ENCODE data around the gene ITGA3. TPM values are rescaled to one million over a fixed set of nuclear protein-coding genes. Genes with fewer than 3 reads are reported as not detected.
A peak's percentile ranks its signal among the peaks of the same experiment; 100 is the strongest.

Gene ITGA3
- total RNA-seq, 1 donor from 2014 or later = 9.8 TPM

DNA sequence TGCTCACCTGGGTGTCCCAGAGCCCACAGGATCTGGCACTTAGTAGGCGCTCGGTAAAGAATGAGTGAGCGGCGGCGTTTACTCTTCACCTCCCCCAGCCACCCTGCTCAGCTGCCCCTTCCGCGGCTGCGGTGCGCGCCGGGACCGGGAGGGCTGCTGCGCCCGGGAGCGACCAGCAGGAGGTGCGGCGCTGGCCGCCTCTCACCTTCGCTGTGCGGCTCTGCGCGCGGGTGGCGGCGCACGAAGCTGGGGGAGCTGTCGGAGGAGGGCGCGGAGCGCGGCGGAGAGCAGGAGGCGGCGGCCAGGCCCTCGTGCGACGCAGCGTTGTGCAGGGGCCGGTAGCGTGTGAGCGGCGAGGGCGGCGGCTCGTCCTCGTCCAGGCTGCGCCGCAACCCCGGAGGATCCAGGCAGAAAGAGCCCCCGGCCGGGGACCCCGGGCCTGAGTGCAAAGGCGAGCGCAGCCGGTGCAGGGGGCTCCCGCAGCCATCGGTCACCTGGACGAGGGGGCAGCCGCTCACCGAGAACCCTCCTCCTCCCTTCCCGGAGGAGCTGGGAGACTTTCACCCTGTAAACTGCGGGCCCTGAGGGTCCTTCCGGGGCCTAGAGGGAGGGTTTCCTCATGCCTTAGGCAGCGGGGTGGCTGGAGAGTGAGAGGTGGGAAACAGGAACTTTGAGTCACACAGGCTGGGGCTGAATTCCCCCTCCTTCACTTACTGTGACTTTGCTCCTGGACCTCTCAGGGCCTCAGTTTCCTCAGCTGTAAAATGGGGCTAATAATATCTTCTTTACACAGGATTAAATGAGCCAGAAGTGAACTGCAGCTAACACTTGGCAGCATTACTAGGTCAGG lies 61.5 kb downstream of the ITGA3 start:
- ATAC-seq (ENCODE audit: low read depth) = peak; percentile 97

DNA sequence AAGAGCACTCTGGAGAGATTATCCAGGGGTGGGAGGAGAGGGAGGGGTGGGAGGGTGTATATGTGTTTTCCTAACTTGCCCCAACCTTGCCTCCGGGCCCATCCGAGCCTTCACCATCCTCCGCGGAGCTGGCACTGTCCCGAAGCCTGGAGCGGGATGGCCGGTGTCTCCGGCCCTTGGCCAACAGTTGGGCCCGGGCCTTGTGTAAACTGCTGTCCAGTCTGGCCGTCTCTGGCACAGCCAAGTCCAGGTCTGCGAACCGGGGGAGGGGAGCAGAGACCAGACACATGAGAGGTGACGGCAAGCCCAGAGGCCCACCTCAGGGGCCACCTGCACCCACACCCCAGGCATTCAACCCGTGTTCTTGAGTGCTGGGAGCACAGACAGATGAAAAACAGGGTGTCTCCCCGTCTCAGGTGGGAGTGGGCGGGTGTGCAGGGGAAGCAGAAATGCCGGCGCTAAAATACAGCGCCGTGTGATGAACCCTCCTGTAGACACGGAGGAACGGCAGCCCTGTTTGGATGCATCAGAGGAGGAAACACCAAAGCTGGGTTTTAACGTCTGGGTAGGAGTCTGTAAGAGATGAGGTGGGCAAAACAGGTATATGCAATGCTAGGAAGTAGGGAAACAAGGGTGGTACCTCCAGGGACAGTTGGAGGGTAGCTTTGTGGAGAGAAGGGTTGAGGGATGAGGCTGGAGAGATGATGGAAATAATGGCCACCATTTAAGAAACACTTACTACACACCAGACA lies 62.3 kb downstream of the ITGA3 start:
- Mint-ChIP-seq H3K27me3 (peaks cover 45% of the 10 kb centered on the region), H3K4me1 (peaks cover 14% of the 10 kb centered on the region), H3K27ac (no peak overlapping the region), H3K9me3 (no peaks in the 10 kb centered on the region), H3K36me3 (ENCODE audit: low read depth) (no peaks in the 10 kb centered on the region), H3K4me3 (no peak overlapping the region)
- DNase-seq (no peak), ATAC-seq (ENCODE audit: low read depth) (no peak)
- POLR2A ChIA-PET = interaction anchor here (0.9 to 1.8 kb wide), 3 partner anchors 10 to 14 kb away, joined by 3 to 6 read pairs (median 4); partner anchors contain the start of gene SAMD14
- CTCF ChIA-PET = interaction anchor here (1.3 to 3.1 kb wide), 10 partner anchors 22 to 156 kb away, joined by 3 to 18 read pairs (median 9); partner anchors contain the start of genes SGCA and TMEM92
- intact Hi-C loops (cut with micrococcal nuclease) = no loop called here
- TF ChIP-seq, protein P1, sequence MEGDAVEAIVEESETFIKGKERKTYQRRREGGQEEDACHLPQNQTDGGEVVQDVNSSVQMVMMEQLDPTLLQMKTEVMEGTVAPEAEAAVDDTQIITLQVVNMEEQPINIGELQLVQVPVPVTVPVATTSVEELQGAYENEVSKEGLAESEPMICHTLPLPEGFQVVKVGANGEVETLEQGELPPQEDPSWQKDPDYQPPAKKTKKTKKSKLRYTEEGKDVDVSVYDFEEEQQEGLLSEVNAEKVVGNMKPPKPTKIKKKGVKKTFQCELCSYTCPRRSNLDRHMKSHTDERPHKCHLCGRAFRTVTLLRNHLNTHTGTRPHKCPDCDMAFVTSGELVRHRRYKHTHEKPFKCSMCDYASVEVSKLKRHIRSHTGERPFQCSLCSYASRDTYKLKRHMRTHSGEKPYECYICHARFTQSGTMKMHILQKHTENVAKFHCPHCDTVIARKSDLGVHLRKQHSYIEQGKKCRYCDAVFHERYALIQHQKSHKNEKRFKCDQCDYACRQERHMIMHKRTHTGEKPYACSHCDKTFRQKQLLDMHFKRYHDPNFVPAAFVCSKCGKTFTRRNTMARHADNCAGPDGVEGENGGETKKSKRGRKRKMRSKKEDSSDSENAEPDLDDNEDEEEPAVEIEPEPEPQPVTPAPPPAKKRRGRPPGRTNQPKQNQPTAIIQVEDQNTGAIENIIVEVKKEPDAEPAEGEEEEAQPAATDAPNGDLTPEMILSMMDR (IDR thresholded peaks at IDR 0.05) = no peak

More for the DNA sequence above, 61.5 kb downstream of the ITGA3 start:
- TF ChIP-seq, protein P1 (IDR thresholded peaks at IDR 0.05) = no peak
- H3K27me3 Mint-ChIP-seq = peaks cover 42% of the 10 kb centered on the region
- peak overlapping the region; percentile 62 for H3K4me3 Mint-ChIP-seq
- H3K36me3 Mint-ChIP-seq (ENCODE audit: low read depth) = no peaks in the 10 kb centered on the region
- CTCF ChIA-PET = interaction anchor here (0.6 to 3.1 kb wide), 18 partner anchors 15 to 179 kb away, joined by 3 to 18 read pairs (median 6); partner anchors contain the start of genes SGCA and TMEM92
- DNase-seq = peak; percentile 63
- no peak overlapping the region for H3K27ac Mint-ChIP-seq
- POLR2A ChIA-PET = interaction anchor here (0.9 to 1.8 kb wide), 4 partner anchors 10 to 31 kb away, joined by 3 to 10 read pairs (median 5); partner anchors contain the start of gene SAMD14
- H3K4me1 Mint-ChIP-seq = peaks cover 14% of the 10 kb centered on the region
- intact Hi-C loops (cut with micrococcal nuclease) = loop anchor here (1.0 to 2.0 kb wide), 4 partner anchors 13 to 180 kb away; partner anchors contain the start of genes PDK2 and SAMD14
- H3K9me3 Mint-ChIP-seq = no peaks in the 10 kb centered on the region

DNA sequence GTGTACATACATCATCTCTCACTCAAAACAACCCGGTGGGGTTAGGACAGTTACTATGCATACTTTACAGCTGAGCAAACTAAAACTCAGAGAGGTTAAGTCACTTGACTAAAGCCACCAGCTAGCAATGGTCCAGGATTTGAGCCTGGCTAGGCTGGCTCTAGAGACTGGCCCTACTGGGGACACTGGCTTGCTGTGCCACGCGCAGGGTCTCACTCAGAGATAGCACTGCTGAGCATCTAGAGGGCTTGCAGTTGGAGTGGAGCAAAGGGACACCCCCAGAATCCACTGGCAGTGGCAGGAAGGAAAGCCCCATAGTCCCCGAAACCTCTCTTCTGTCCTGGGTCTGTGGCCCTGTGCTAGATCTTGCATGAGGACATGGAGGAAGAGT lies 62.9 kb downstream of the ITGA3 start:
- H3K27ac Mint-ChIP-seq = no peak overlapping the region
- DNase-seq (no peak), ATAC-seq (ENCODE audit: low read depth) (no peak)
- peaks cover 14% of the 10 kb centered on the region for H3K4me1 Mint-ChIP-seq
- CTCF ChIA-PET = interaction anchor here (1.5 kb wide), 1 partner anchor 20 kb away, joined by 5 read pairs; no protein-coding TSS in a partner anchor
- no peaks in the 10 kb centered on the region for H3K36me3 Mint-ChIP-seq (ENCODE audit: low read depth)
- H3K27me3 Mint-ChIP-seq = peaks cover 43% of the 10 kb centered on the region
- intact Hi-C loops (cut with micrococcal nuclease) = no loop called here
- TF ChIP-seq, protein P1 (IDR thresholded peaks at IDR 0.05) = no peak
- no peak overlapping the region for H3K4me3 Mint-ChIP-seq
- no peaks in the 10 kb centered on the region for H3K9me3 Mint-ChIP-seq
- POLR2A ChIA-PET = interaction anchor here (0.6 to 1.7 kb wide), 2 partner anchors 9 to 34 kb away, joined by 3 to 4 read pairs; no protein-coding TSS in a partner anchor

DNA sequence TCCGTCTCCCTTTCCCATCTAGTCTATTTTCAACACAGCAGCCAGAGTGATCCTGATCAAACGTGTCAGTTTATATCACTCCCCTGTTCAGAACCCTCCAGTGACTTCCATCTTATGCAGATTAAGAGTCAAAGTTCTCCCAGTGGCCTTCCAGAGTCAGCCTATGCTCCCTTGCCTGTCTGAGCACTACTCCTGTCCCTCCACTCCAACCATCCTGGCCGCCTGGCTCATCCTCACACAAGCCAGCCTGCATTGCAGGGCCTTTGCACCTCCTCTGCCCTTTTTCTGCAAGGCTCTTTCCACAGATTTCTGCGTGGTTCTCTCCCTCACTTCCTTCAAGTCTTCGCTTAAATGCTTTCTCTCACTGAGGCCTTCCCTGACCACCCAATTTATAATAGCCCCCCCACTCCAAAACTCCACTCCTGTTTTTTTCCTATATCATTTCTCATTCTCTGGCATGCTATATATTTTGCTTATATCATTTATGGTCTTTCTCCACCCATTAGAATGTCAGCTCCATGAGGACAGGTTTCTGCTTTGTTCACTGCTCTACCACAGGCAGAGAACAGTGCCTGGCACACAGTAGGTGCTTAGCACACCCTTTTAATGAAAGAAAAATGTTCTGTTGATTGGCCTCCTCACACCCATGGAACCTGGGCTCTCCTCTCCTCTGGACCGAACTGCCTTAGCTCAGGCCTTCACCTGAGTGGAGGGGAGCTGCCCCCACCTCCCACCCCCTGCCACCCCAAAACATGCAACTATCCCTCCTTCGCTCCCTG lies 64.8 kb downstream of the ITGA3 start:
- H3K4me1 Mint-ChIP-seq = peaks cover 10% of the 10 kb centered on the region
- CTCF ChIA-PET = no interaction called here
- TF ChIP-seq, protein P1 (IDR thresholded peaks at IDR 0.05) = no peak
- no peaks in the 10 kb centered on the region for H3K36me3 Mint-ChIP-seq (ENCODE audit: low read depth)
- POLR2A ChIA-PET = interaction anchor here (0.6 to 1.1 kb wide), 2 partner anchors 9 to 10 kb away, joined by 3 read pairs; partner anchors contain the start of gene SAMD14
- intact Hi-C loops (cut with micrococcal nuclease) = no loop called here
- no peaks in the 10 kb centered on the region for H3K9me3 Mint-ChIP-seq
- DNase-seq (no peak), ATAC-seq (ENCODE audit: low read depth) (no peak)
- no peak overlapping the region for H3K4me3 Mint-ChIP-seq
- peaks cover 35% of the 10 kb centered on the region for H3K27me3 Mint-ChIP-seq
- no peak overlapping the region for H3K27ac Mint-ChIP-seq

Measured in activated B cell treated with CpG ODN at 0.5 μM for 24 hours (primary cell).